Stimulated activated CD4-positive, alpha-beta T cell treated with anti-CD3 and anti-CD28 coated beads, Interleukin-4, amount 100 ng/mL, for 4 hours (primary cell): Measurements from ENCODE around the gene SLC25A10.

Source experiments
- DNase-seq, 2 experiments: peaks; one replicate each; pipeline ENCODE4 v3.0.0-alpha.2; 2020

Gene SLC25A10

GRCh38 chr17:81687770-81688541 lies 24.1 kb upstream of the SLC25A10 start:
- no peak for DNase-seq

GRCh38 chr17:81688616-81689015 lies 23.5 kb upstream of the SLC25A10 start:
- DNase-seq: no peak

- DNase-seq: no peak
Measured at GRCh38 chr17:81690066-81690465, 22.0 kb upstream of the SLC25A10 start.

GRCh38 chr17:81690549-81690948 lies 21.5 kb upstream of the SLC25A10 start:
- no peak for DNase-seq

GRCh38 chr17:81691196-81691595 lies 20.9 kb upstream of the SLC25A10 start:
- DNase-seq: no peak

- no peak for DNase-seq
Measured at GRCh38 chr17:81691608-81692007, 20.5 kb upstream of the SLC25A10 start.

GRCh38 chr17:81693509-81694210 lies 18.4 kb upstream of the SLC25A10 start:
- no peak for DNase-seq

GRCh38 chr17:81694810-81695209 lies 17.3 kb upstream of the SLC25A10 start:
- no peak for DNase-seq

- DNase-seq: no peak
Measured at GRCh38 chr17:81695211-81695610, 16.9 kb upstream of the SLC25A10 start.

- no peak for DNase-seq
Measured at GRCh38 chr17:81695801-81696200, 16.3 kb upstream of the SLC25A10 start.

GRCh38 chr17:81696218-81696941 lies 15.7 kb upstream of the SLC25A10 start:
- no peak for DNase-seq

GRCh38 chr17:81697261-81698044 lies 14.6 kb upstream of the SLC25A10 start:
- no peak for DNase-seq

GRCh38 chr17:81700353-81701287 lies 11.5 kb upstream of the SLC25A10 start:
- DNase-seq: no peak

GRCh38 chr17:81701288-81702071 lies 10.6 kb upstream of the SLC25A10 start:
- no peak for DNase-seq

GRCh38 chr17:81702934-81703746 lies 8.9 kb upstream of the SLC25A10 start, which contains the start of gene MRPL12:
TSS of gene MRPL12 (plus strand) at chr17:81703367. CDS start at chr17:81703502, 135 bp downstream.
- peak; percentile 85 to 87 for DNase-seq

- no peak for DNase-seq
Measured at GRCh38 chr17:81703747-81704654, 8.1 kb upstream of the SLC25A10 start.

- DNase-seq: no peak
Measured at GRCh38 chr17:81705518-81706231, 6.4 kb upstream of the SLC25A10 start.

GRCh38 chr17:81706232-81706611 lies 5.9 kb upstream of the SLC25A10 start:
- no peak for DNase-seq
